HG03565 (cell line): ENCODE results near the gene SUMO3.

Experiments
- ATAC-seq: cut with Tn5 transposase; IDR thresholded peaks from one replicate; pipeline ENCODE4 v1.9.1; 2021; ENCODE audit warnings: mild to moderate bottlenecking, moderate library complexity; ENCODE audit not compliant: unreplicated experiment

SUMO3 gene

GRCh38 chr21:44817914-44818639 lies at the start of gene SUMO3:
Gene SUMO3 (minus strand): TSS chr21:44818062. CDS start chr21:44817968, 94 bp downstream.
- ATAC-seq = peak; percentile 54

- ATAC-seq = no peak
These were observed 49.6 kb upstream of the SUMO3 start for GRCh38 chr21:44867464-44867863.

GRCh38 chr21:44866780-44867179 lies 48.9 kb upstream of the SUMO3 start:
- ATAC-seq = no peak

GRCh38 chr21:44865561-44866280 lies 47.9 kb upstream of the SUMO3 start:
- no peak for ATAC-seq

- ATAC-seq = no peak
These were observed 45.2 kb upstream of the SUMO3 start for GRCh38 chr21:44862869-44863685.

GRCh38 chr21:44858791-44859190 lies 40.9 kb upstream of the SUMO3 start:
- no peak for ATAC-seq

- no peak for ATAC-seq
These were observed 40.4 kb upstream of the SUMO3 start for GRCh38 chr21:44858291-44858690.

- ATAC-seq = no peak
These were observed 39.4 kb upstream of the SUMO3 start for GRCh38 chr21:44857127-44857892.

- no peak for ATAC-seq
These were observed 38.3 kb upstream of the SUMO3 start for GRCh38 chr21:44856131-44856530.

- ATAC-seq = no peak
These were observed 37.7 kb upstream of the SUMO3 start for GRCh38 chr21:44855572-44855971.

- ATAC-seq = no peak
These were observed 37.0 kb upstream of the SUMO3 start for GRCh38 chr21:44854664-44855446.

- no peak for ATAC-seq
These were observed 36.5 kb upstream of the SUMO3 start for GRCh38 chr21:44854391-44854663.

- ATAC-seq = no peak
These were observed 35.9 kb upstream of the SUMO3 start for GRCh38 chr21:44853601-44854390.

GRCh38 chr21:44850905-44851657 lies 33.2 kb upstream of the SUMO3 start:
- no peak for ATAC-seq

GRCh38 chr21:44850208-44850800 lies 32.4 kb upstream of the SUMO3 start:
- ATAC-seq = no peak

- ATAC-seq = no peak
These were observed 31.8 kb upstream of the SUMO3 start for GRCh38 chr21:44849616-44850130.

- ATAC-seq = no peak
These were observed 31.1 kb upstream of the SUMO3 start for GRCh38 chr21:44848821-44849521.
